GM12878 (cell line): ENCODE results near the gene PKM. TPM values are rescaled to one million over a fixed set of nuclear protein-coding genes. Genes with fewer than 3 reads are reported as not detected.

ENCODE experiments used
- BMI1 ChIP-seq: fragments of 450-650 bp; IDR thresholded peaks from 2 replicates; pipeline ENCODE4 v1.6.1; 2016; ENCODE audit warnings: mild to moderate bottlenecking, moderate library complexity, borderline replicate concordance
- CBX5 ChIP-seq: sonication (generic); IDR thresholded peaks from 2 replicates; pipeline ENCODE4 v1.6.1; 2016; ENCODE audit warnings: low read depth, moderate library complexity, mild to moderate bottlenecking, inconsistent platforms
- CHD4 ChIP-seq: fragments of 200-600 bp; sonication (generic); IDR thresholded peaks from 2 replicates; pipeline ENCODE4 v1.6.1; 2016; ENCODE audit warnings: mild to moderate bottlenecking
- FOS ChIP-seq: IDR thresholded peaks from 3 replicates; pipeline ENCODE4 v1.6.1; 2011; ENCODE audit warnings: borderline replicate concordance; ENCODE audit not compliant: insufficient read length; ENCODE audit errors: extremely low read depth
- HCFC1 ChIP-seq: fragments of 150-350 bp; IDR thresholded peaks from 2 replicates; pipeline ENCODE4 v1.6.1; 2014; ENCODE audit warnings: low read length
- HDAC2 ChIP-seq: fragments of 200-600 bp; sonication (generic); IDR thresholded peaks from 2 replicates; pipeline ENCODE4 v1.6.1; 2017
- LARP7 ChIP-seq: fragments of 450-650 bp; IDR thresholded peaks from 2 replicates; pipeline ENCODE4 v1.6.1; 2017; ENCODE audit warnings: mild to moderate bottlenecking
- MXI1 ChIP-seq: fragments of 150-350 bp; IDR thresholded peaks from 2 replicates; pipeline ENCODE4 v1.6.1; 2011; ENCODE audit warnings: low read depth, mild to moderate bottlenecking, inconsistent platforms, low read length, improper control_type of control experiment
- NR2C1 ChIP-seq: fragments of 450-650 bp; IDR thresholded peaks from 2 replicates; pipeline ENCODE4 v1.6.1; 2017; ENCODE audit warnings: antibody characterized with exemption, mild to moderate bottlenecking, moderate library complexity
- NR2C2 ChIP-seq: IDR thresholded peaks from 2 replicates; pipeline ENCODE4 v1.6.1; 2011; ENCODE audit warnings: borderline replicate concordance, low read depth; ENCODE audit not compliant: control insufficient read depth, insufficient read length
- RAD21 ChIP-seq: IDR thresholded peaks from 2 replicates; pipeline ENCODE4 v1.6.1; 2011; ENCODE audit warnings: mild to moderate bottlenecking, low read depth, low read length, moderate library complexity; ENCODE audit not compliant: insufficient read depth
- RCOR1 ChIP-seq: conservative IDR thresholded peaks from 2 replicates; pipeline ENCODE4 v1.6.1; 2012; ENCODE audit warnings: low read depth, low read length, improper control_type of control experiment
- RELA ChIP-seq: fragments of 450-650 bp; IDR thresholded peaks from 2 replicates; pipeline ENCODE4 v1.8.0; 2014; ENCODE audit warnings: borderline replicate concordance; ENCODE audit not compliant: partially characterized antibody
- SREBF2 ChIP-seq: IDR thresholded peaks from 2 replicates; pipeline ENCODE4 v1.6.1; 2012; ENCODE audit warnings: mild to moderate bottlenecking, low read length
- STAT3 ChIP-seq: IDR thresholded peaks from 2 replicates; pipeline ENCODE4 v1.6.1; 2011; ENCODE audit warnings: low read depth, low read length, improper control_type of control experiment
- SUPT20H ChIP-seq: IDR thresholded peaks from 2 replicates; pipeline ENCODE4 v1.6.1; 2011; ENCODE audit warnings: low read depth, mild to moderate bottlenecking, low read length, moderate library complexity, borderline replicate concordance; ENCODE audit not compliant: control insufficient read depth
- TCF3 ChIP-seq: IDR thresholded peaks from 2 replicates; pipeline ENCODE4 v1.6.1; 2012; ENCODE audit warnings: low read depth, mild to moderate bottlenecking, low read length, borderline replicate concordance; ENCODE audit not compliant: insufficient read depth
- YY1 ChIP-seq: IDR thresholded peaks from 2 replicates; pipeline ENCODE4 v1.6.1; 2011; ENCODE audit warnings: low read depth, mild to moderate bottlenecking, low read length
- polyA plus RNA-seq, 11 experiments: library from polyadenylated mRNA; depleted of rRNA in 4 of 11; unstranded in 6 of 11; stranded (reverse) in 5 of 11; fragments of >200 nt; fragmentation: Nextera tagmentation in 4 of 11; fragmentation: Illumina TruSeq in 1 of 11; extraction: Ambion mirVana in 4 of 11; extraction: Trizol in 1 of 11; gene quantifications; 1 replicate in 1 of 11; 2 replicates in 10 of 11; pipeline versions ENCODE4 v1.2.1 to v1.2.3, GENCODE V29; 2011 to 2016; ENCODE audit warnings: inconsistent platforms in 2 of 11, missing spikeins in 2 of 11, low read depth in 1 of 11
- total RNA-seq, 4 experiments: library from RNA; depleted of rRNA in 3 of 4; stranded (reverse); fragments of >200 nt in 3 of 4; fragmentation: Illumina TruSeq in 1 of 4; extraction: Trizol in 1 of 4; gene quantifications; 2 replicates each; pipeline versions ENCODE4 v1.2.1 to v1.2.3, GENCODE V29; 2013 to 2021
- TF ChIP-seq, protein P1 (sequence below): fragments of 450-650 bp; formaldehyde crosslinking; IDR thresholded peaks from 2 replicates; pipeline ENCODE4 v1.5.0; 2022; ENCODE audit warnings: mild to moderate bottlenecking, missing genetic modification characterization
- TF ChIP-seq, protein P2 (sequence below): IDR thresholded peaks from 2 replicates; pipeline ENCODE4 v1.6.1; 2012; ENCODE audit warnings: low read length, inconsistent platforms
- TF ChIP-seq, protein P3 (sequence below): IDR thresholded peaks from 2 replicates; pipeline ENCODE4 v1.6.1; 2011; ENCODE audit warnings: mild to moderate bottlenecking, low read depth, low read length, moderate library complexity; ENCODE audit not compliant: insufficient replicate concordance

The PKM gene
- total and polyA plus RNA-seq, 10 of the 15 experiments (the other 5 are each of a cell fraction or from before 2014, with no cell fraction given): 491 to 2,011 (median 1,433) TPM

DNA sequence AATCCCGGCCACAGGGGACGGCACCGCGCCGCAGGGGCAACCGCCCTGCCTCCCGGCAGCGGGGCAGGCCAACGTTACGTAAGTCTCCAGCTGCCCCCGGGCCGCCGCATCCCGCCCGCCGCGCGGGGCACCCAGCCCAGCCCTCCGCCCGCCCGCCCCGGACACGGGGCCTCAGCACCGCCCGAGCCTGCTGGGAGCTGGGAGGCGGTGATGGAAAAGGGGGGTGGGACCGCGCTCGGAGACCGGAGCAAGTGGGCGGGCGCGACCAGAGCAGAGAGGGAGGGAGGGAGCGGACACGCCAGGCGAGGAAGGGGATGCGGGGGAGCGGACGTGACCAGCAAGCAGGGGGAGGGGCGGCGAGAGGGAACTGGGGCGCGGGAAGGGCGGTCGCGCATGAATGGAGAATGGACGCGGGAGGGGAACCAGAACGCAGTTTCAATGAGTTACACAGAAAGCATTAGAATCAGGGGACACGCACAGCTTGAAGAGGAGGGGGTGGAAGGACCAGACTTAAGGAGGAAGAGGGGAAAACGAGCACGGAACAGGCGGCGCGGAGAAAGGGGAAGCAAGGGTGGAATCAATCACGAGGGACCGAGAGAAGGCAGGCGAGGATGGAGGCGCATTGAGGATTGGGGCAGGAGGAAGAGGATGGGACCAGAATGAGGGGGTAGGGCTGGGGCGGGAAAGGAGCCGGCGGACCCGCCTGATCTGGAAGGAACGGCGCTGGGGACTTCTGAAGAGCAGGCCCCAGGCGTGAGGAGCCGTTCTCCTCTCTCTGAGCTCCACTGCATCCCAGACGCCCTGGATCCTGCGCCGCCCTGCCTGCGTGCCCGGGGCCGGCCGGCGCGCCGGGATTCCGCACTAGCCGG, 559 bp downstream of the PKM start (continued):
- TF ChIP-seq, protein P1, sequence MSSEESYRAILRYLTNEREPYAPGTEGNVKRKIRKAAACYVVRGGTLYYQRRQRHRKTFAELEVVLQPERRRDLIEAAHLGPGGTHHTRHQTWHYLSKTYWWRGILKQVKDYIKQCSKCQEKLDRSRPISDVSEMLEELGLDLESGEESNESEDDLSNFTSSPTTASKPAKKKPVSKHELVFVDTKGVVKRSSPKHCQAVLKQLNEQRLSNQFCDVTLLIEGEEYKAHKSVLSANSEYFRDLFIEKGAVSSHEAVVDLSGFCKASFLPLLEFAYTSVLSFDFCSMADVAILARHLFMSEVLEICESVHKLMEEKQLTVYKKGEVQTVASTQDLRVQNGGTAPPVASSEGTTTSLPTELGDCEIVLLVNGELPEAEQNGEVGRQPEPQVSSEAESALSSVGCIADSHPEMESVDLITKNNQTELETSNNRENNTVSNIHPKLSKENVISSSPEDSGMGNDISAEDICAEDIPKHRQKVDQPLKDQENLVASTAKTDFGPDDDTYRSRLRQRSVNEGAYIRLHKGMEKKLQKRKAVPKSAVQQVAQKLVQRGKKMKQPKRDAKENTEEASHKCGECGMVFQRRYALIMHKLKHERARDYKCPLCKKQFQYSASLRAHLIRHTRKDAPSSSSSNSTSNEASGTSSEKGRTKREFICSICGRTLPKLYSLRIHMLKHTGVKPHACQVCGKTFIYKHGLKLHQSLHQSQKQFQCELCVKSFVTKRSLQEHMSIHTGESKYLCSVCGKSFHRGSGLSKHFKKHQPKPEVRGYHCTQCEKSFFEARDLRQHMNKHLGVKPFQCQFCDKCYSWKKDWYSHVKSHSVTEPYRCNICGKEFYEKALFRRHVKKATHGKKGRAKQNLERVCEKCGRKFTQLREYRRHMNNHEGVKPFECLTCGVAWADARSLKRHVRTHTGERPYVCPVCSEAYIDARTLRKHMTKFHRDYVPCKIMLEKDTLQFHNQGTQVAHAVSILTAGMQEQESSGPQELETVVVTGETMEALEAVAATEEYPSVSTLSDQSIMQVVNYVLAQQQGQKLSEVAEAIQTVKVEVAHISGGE (CRISPR knock-in tag): no peak
- TF ChIP-seq YY1 (no peak), NR2C2 (no peak), RELA (peak; percentile 1), SREBF2 (no peak), STAT3 (no peak), MXI1 (no peak; the same call in 1 of the 2 replicates), HCFC1 (0 out of 2 replicates have a peak, but pooled peaks have one; percentile 8), HDAC2 (no peak), FOS (no peak), RAD21 (no peak), CBX5 (no peak), NR2C1 (0 out of 2 replicates have a peak, but pooled peaks have one; percentile 13), RCOR1 (no peak), LARP7 (peak; percentile 69; the same call in 1 of the 2 replicates), CHD4 (no peak), SUPT20H (no peak), TCF3 (no peak), BMI1 (no peak)
- TF ChIP-seq, protein P2, sequence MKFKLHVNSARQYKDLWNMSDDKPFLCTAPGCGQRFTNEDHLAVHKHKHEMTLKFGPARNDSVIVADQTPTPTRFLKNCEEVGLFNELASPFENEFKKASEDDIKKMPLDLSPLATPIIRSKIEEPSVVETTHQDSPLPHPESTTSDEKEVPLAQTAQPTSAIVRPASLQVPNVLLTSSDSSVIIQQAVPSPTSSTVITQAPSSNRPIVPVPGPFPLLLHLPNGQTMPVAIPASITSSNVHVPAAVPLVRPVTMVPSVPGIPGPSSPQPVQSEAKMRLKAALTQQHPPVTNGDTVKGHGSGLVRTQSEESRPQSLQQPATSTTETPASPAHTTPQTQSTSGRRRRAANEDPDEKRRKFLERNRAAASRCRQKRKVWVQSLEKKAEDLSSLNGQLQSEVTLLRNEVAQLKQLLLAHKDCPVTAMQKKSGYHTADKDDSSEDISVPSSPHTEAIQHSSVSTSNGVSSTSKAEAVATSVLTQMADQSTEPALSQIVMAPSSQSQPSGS: no peak
- TF ChIP-seq, protein P3, sequence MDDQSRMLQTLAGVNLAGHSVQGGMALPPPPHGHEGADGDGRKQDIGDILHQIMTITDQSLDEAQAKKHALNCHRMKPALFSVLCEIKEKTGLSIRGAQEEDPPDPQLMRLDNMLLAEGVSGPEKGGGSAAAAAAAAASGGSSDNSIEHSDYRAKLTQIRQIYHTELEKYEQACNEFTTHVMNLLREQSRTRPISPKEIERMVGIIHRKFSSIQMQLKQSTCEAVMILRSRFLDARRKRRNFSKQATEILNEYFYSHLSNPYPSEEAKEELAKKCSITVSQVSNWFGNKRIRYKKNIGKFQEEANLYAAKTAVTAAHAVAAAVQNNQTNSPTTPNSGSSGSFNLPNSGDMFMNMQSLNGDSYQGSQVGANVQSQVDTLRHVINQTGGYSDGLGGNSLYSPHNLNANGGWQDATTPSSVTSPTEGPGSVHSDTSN: no peak
